CD14-positive monocyte (primary cell): ENCODE measurements around the gene GLTPD2. TPM values are rescaled to one million over a fixed set of nuclear protein-coding genes. Genes with fewer than 3 reads are reported as not detected.
A peak's percentile ranks its signal among the peaks of the same experiment; 100 is the strongest.

Source experiments
- DNase-seq, 3 donors: peaks; one replicate each; pipeline ENCODE4 v3.0.0-alpha.2; 2011 to 2022
- H2AFZ ChIP-seq: 2 replicates; pipeline ENCODE4 v1.6.0; 2012; ENCODE audit warnings: mild to moderate bottlenecking, low read depth, low read length, inconsistent platforms; ENCODE audit not compliant: insufficient read depth, poor library complexity, severe bottlenecking
- H3K27ac ChIP-seq, 2 donors: 1 replicate in 1 of 2; 2 replicates in 1 of 2; pipeline ENCODE4 v1.5.1; 2012 to 2013; ENCODE audit warnings: low read length in 2 of 2, control low read depth in 1 of 2, inconsistent platforms in 1 of 2, low read depth in 1 of 2, mild to moderate bottlenecking in 1 of 2
- H3K27me3 ChIP-seq, 2 donors: one replicate each; pipeline versions ENCODE4 v1.6.0 to v1.6.1; 2011 to 2013; ENCODE audit warnings: low read length in 2 of 2; ENCODE audit not compliant: control insufficient read depth in 2 of 2, insufficient read depth in 2 of 2
- H3K36me3 ChIP-seq, 2 donors: replicated peaks in 1 of 2; 1 replicate in 1 of 2; 2 replicates in 1 of 2; pipeline versions ENCODE4 v1.5.1 to v1.6.1; 2012 to 2013; ENCODE audit warnings: low read length in 2 of 2, control low read depth in 1 of 2, inconsistent platforms in 1 of 2, mild to moderate bottlenecking in 1 of 2; ENCODE audit not compliant: insufficient read depth in 2 of 2, control insufficient read depth in 1 of 2
- H3K4me1 ChIP-seq, 2 donors: 1 replicate in 1 of 2; 2 replicates in 1 of 2; pipeline versions ENCODE4 v1.5.1 to v1.6.1; 2012 to 2013; ENCODE audit warnings: low read length in 2 of 2, control low read depth in 1 of 2, inconsistent platforms in 1 of 2, mild to moderate bottlenecking in 1 of 2, moderate library complexity in 1 of 2; ENCODE audit not compliant: insufficient read depth in 2 of 2, control insufficient read depth in 1 of 2
- H3K4me2 ChIP-seq: replicated peaks from 2 replicates; pipeline ENCODE3; 2012; ENCODE audit warnings: low read length, moderate library complexity, mild to moderate bottlenecking; ENCODE audit not compliant: poor library complexity, severe bottlenecking; ENCODE audit errors: extremely low read depth
- H3K4me3 ChIP-seq, 3 experiments: fragments of 200-600 bp in 1 of 3; sonication (generic) in 1 of 3; replicated peaks in 1 of 3; 1 replicate in 2 of 3; 2 replicates in 1 of 3; pipeline ENCODE4 v1.5.1; 2011 to 2013; ENCODE audit warnings: low read length in 3 of 3, mild to moderate bottlenecking in 3 of 3, control low read depth in 2 of 3, low read depth in 2 of 3, inconsistent platforms in 1 of 3, moderate library complexity in 1 of 3
- H3K79me2 ChIP-seq: 2 replicates; pipeline ENCODE4 v1.6.0; 2012; ENCODE audit warnings: mild to moderate bottlenecking, control low read depth, inconsistent platforms, low read length, moderate library complexity; ENCODE audit not compliant: insufficient read depth
- H3K9ac ChIP-seq: 2 replicates; pipeline ENCODE4 v1.6.0; 2017; ENCODE audit warnings: low read length, mild to moderate bottlenecking; ENCODE audit not compliant: insufficient read depth, poor library complexity, severe bottlenecking
- H3K9me3 ChIP-seq, 2 donors: replicated peaks in 1 of 2; 1 replicate in 1 of 2; 2 replicates in 1 of 2; pipeline versions ENCODE4 v1.5.1 to v1.6.1; 2012 to 2013; ENCODE audit warnings: low read length in 2 of 2, control low read depth in 1 of 2; ENCODE audit not compliant: control insufficient read depth in 1 of 2, insufficient read depth in 1 of 2
- H4K20me1 ChIP-seq: 2 replicates; pipeline ENCODE4 v1.6.0; 2012; ENCODE audit warnings: mild to moderate bottlenecking, low read length, control low read depth, moderate library complexity; ENCODE audit not compliant: insufficient read depth
- H3K27ac Mint-ChIP-seq, 7 donors: one replicate each; pipeline ENCODE4 v1.8.0; 2020; ENCODE audit warnings: mild to moderate bottlenecking in 7 of 7, mixed read lengths in 7 of 7, moderate library complexity in 6 of 7, inconsistent platforms in 2 of 7
- H3K27me3 Mint-ChIP-seq, 3 donors: one replicate each; pipeline ENCODE4 v1.8.0; 2021 to 2022; ENCODE audit warnings: low read depth in 3 of 3, mild to moderate bottlenecking in 3 of 3, mixed read lengths in 3 of 3, moderate library complexity in 3 of 3, inconsistent platforms in 1 of 3
- H3K36me3 Mint-ChIP-seq, 2 donors: one replicate each; pipeline ENCODE4 v1.8.0; 2020; ENCODE audit warnings: mixed read lengths in 2 of 2, inconsistent platforms in 1 of 2, mild to moderate bottlenecking in 1 of 2
- H3K4me1 Mint-ChIP-seq: one replicate; pipeline ENCODE4 v1.8.0; 2020; ENCODE audit warnings: mild to moderate bottlenecking, mixed read lengths
- H3K4me3 Mint-ChIP-seq, 2 donors: one replicate each; pipeline ENCODE4 v1.8.0; 2020; ENCODE audit warnings: mild to moderate bottlenecking in 2 of 2, mixed read lengths in 2 of 2, moderate library complexity in 1 of 2
- H3K9me3 Mint-ChIP-seq, 7 donors: one replicate each; pipeline ENCODE4 v1.8.0; 2020 to 2022; ENCODE audit warnings: mixed read lengths in 7 of 7, mild to moderate bottlenecking in 6 of 7, moderate library complexity in 6 of 7, inconsistent platforms in 2 of 7
- WGBS: methylation state at CpG from one replicate; pipeline ENCODE4 v1.1.5; 2013; ENCODE audit warnings: missing lambda C conversion rate; ENCODE audit not compliant: insufficient coverage; 5-methylcytosine and 5-hydroxymethylcytosine counted together
- intact Hi-C, 2 donors: fragments of 100-400 bp; cut with micrococcal nuclease; formaldehyde crosslinking; loops; one replicate each; pipeline versions ENCODE4 v1.15.0 to v1.15.1; 2023
- polyA plus RNA-seq, 3 donors: library from polyadenylated mRNA; depleted of rRNA in 1 of 3; unstranded in 2 of 3; stranded (reverse) in 1 of 3; fragments of 300-500 nt in 2 of 3; fragments of >200 nt in 1 of 3; fragmentation: Illumina TruSeq in 2 of 3; gene quantifications; 1 replicate in 2 of 3; 2 replicates in 1 of 3; pipeline ENCODE4 v1.2.3, GENCODE V29; 2012 to 2021
- TF ChIP-seq, protein P1 (sequence below): fragments of 200-600 bp; IDR thresholded peaks from one replicate; pipeline ENCODE4 v1.8.0; 2022; ENCODE audit warnings: antibody characterized with exemption, mild to moderate bottlenecking

Gene GLTPD2
- polyA plus RNA-seq, 3 donors, result 0.27 to 2.1 (median 1.5) TPM

DNA sequence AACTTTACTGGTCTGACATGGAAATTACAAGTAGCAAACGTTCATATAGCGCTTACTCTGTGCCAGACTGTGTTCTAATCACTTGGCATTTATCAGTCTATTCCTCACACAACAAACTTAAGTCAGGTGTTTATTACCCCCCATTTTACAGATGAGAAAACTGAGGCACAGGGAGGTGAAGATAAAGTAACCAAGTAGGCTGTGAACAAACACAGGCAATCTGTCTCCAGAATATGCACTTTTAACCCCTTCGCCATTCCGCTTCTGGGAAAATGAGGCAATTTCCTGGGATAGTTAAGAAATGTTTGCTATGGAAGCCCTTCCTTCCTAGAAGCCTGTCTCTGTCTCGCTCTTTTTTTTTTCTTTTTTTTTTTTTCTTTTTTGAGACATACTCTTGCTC is 36.8 kb upstream of the GLTPD2 start:
- Mint-ChIP-seq H3K4me3 (peak overlapping the region in 1 of 2 donors; percentile 11), H3K27ac (no peak overlapping the region), H3K9me3 (no peaks in the 10 kb centered on the region), H3K27me3 (peaks cover 20 to 49% (median 24%) of the 10 kb centered on the region in 3 donors), H3K36me3 (no peaks in the 10 kb centered on the region), H3K4me1 (peaks cover 40% of the 10 kb centered on the region)
- no peaks in the 10 kb centered on the region for H3K36me3 ChIP-seq
- H3K4me3 ChIP-seq, result no peak overlapping the region
- H3K4me1 ChIP-seq, result peaks cover 33 to 34% of the 10 kb centered on the region in 2 donors
- H4K20me1 ChIP-seq, result no peaks in the 10 kb centered on the region
- H3K79me2 ChIP-seq, result no peaks in the 10 kb centered on the region
- no peak overlapping the region for H3K27ac ChIP-seq
- no peaks in the 10 kb centered on the region for H3K9me3 ChIP-seq
- intact Hi-C loops, result no loop called here
- no peak overlapping the region for H3K9ac ChIP-seq
- peaks cover 5 to 9% of the 10 kb centered on the region in 2 donors for H3K27me3 ChIP-seq
- H2AFZ ChIP-seq, result no peak overlapping the region
- H3K4me2 ChIP-seq, result no peak overlapping the region
- TF ChIP-seq, protein P1, sequence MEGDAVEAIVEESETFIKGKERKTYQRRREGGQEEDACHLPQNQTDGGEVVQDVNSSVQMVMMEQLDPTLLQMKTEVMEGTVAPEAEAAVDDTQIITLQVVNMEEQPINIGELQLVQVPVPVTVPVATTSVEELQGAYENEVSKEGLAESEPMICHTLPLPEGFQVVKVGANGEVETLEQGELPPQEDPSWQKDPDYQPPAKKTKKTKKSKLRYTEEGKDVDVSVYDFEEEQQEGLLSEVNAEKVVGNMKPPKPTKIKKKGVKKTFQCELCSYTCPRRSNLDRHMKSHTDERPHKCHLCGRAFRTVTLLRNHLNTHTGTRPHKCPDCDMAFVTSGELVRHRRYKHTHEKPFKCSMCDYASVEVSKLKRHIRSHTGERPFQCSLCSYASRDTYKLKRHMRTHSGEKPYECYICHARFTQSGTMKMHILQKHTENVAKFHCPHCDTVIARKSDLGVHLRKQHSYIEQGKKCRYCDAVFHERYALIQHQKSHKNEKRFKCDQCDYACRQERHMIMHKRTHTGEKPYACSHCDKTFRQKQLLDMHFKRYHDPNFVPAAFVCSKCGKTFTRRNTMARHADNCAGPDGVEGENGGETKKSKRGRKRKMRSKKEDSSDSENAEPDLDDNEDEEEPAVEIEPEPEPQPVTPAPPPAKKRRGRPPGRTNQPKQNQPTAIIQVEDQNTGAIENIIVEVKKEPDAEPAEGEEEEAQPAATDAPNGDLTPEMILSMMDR, result no peak
- no peak for DNase-seq
- 93% methylated on average over 2 of the region's 5 CpGs for WGBS

DNA sequence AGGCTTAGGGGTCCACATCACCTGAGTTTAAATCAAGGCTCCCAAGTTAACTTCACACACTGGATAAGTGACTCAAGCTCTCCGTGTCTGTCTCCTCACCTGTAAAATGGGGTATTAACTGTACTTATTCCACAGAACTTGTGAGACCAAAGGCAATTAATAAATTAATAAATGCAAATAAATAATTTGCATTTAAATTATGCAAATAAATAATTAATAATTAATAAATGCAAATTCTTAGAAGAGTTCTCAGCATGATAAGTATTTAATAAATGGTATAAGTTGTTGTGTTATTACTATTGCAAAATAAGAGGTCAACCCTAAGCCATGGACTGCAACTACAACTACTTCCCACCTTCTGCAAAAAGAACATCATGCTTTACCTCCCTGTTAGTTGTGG is 35.4 kb upstream of the GLTPD2 start:
- TF ChIP-seq, protein P1, result no peak
- Mint-ChIP-seq H3K27ac (no peak overlapping the region), H3K4me3 (no peak overlapping the region), H3K36me3 (no peaks in the 10 kb centered on the region), H3K4me1 (peaks cover 26% of the 10 kb centered on the region), H3K9me3 (no peaks in the 10 kb centered on the region), H3K27me3 (peaks cover 22 to 54% (median 25%) of the 10 kb centered on the region in 3 donors)
- H2AFZ ChIP-seq, result no peak overlapping the region
- H3K4me3 ChIP-seq, result no peak overlapping the region
- H3K36me3 ChIP-seq, result no peaks in the 10 kb centered on the region
- no peak overlapping the region for H3K9ac ChIP-seq
- no peaks in the 10 kb centered on the region for H3K9me3 ChIP-seq
- H3K4me2 ChIP-seq, result no peak overlapping the region
- WGBS, result no CpG with 5 or more reads among the region's 1 CpG
- H3K79me2 ChIP-seq, result no peaks in the 10 kb centered on the region
- H3K27me3 ChIP-seq, result peaks cover 6 to 9% of the 10 kb centered on the region in 2 donors
- intact Hi-C loops, result no loop called here
- peaks cover 19 to 20% of the 10 kb centered on the region in 2 donors for H3K4me1 ChIP-seq
- H4K20me1 ChIP-seq, result no peaks in the 10 kb centered on the region
- H3K27ac ChIP-seq, result no peak overlapping the region
- DNase-seq, result no peak
